GM21737 (cell line): ENCODE measurements around the gene STMN3.

ENCODE experiments used
- ATAC-seq: cut with Tn5 transposase; IDR thresholded peaks from one replicate; pipeline ENCODE4 v1.9.1; 2021; ENCODE audit warnings: mild to moderate bottlenecking, moderate library complexity; ENCODE audit not compliant: unreplicated experiment

Gene STMN3

DNA sequence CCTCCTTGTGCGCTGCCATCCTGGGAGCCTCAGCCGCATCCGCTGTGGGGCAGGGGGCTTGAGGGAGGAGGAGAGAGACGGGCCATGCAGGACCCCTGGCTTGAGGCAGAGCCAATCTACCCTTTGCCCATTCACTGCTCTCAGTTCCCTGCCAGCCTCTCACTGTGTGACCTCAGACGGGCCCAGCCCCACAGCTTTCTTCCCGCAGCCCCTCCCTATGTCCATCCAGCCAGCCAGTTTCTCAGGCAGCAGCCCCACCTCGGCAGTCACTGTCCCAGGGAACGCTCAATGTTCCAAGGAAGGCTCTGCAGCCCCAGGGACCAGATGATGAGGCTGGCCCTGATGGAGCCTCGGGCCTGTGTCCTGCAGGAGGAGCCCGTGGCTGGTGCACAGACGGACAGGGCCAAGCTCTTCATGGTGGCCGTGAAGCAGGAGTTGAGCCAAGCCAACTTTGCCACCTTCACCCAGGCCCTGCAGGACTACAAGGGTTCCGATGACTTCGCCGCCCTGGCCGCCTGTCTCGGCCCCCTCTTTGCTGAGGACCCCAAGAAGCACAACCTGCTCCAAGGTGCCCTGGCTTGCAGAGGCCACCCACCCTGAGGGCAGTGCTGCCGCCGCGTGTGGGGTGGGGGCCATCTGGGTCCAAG, 39.3 kb upstream of the STMN3 start:
- no peak for ATAC-seq

DNA sequence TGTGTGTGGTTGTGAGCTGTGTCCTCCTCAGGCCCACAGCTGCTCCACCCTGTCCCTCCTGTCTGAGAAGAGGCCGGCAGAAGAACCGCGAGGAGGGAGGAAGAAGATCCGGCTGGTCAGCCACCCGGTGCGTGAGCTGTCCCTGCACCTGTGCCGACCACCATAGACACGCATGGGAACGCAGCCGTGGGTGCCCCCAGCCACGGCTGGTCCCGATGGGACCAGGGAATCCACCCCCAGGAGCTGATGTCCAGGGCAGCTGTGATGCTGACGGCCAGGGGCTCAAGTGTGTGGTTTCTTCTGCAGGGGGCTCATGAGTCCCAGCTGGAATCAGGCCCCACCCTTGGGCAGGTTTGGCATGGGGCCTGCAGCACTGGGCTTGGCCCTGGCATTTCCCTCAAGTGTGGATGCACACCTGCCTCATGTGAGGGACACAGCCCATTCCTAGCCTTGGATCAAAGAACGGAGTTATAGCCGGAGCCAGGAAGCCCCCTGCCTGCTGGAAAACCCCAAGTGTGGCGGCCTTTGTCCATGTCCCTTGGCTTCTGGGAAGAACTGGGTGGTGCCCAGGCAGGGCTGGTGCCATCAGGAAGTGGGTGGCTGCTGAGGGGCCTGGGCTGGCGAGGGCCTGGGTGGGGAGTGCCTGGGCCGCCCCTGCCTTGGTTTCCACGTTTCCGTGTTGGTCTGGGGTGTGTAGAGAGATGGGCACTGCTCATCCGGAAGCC, 38.6 kb upstream of the STMN3 start:
- no peak for ATAC-seq

DNA sequence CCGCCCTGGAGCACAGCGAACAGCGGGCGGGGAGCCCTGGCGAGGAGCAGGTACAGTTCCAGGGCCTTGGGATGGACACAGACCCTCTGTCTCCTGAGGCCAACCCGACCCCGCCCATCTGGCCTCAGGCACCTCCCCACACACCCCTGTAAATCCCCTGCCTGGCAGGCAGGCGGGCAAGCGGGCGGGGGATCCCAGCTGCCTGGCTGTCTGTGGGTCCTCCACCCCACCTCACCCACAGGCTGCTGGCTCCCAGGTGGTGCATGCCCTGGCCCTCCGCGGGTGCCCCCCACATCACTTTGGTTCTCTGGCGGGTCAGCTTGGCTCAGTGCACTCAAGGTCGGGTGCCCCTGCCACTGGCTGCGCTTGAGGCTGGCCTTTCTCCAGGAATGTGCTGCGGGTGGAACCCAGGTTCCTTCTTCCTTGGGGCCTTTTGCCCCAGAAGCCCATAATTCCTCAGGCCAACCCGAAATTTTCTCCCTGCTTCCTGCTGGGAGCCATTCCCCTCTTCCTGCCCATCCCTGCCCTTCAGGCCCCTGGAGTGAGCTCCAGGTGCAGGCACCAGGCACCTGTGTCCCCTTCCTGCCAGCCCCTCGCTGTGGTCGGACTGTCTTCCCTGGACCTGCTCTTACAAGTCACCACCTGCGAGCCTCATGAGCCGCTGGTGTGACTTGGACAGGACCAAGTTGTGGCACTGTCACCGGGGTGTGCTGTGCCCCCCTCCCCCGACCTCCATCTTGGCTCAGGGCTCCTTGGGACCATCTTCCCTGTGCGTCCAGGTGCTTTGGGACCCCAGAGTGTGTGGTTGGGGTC, 37.9 kb upstream of the STMN3 start:
- ATAC-seq: no peak

DNA sequence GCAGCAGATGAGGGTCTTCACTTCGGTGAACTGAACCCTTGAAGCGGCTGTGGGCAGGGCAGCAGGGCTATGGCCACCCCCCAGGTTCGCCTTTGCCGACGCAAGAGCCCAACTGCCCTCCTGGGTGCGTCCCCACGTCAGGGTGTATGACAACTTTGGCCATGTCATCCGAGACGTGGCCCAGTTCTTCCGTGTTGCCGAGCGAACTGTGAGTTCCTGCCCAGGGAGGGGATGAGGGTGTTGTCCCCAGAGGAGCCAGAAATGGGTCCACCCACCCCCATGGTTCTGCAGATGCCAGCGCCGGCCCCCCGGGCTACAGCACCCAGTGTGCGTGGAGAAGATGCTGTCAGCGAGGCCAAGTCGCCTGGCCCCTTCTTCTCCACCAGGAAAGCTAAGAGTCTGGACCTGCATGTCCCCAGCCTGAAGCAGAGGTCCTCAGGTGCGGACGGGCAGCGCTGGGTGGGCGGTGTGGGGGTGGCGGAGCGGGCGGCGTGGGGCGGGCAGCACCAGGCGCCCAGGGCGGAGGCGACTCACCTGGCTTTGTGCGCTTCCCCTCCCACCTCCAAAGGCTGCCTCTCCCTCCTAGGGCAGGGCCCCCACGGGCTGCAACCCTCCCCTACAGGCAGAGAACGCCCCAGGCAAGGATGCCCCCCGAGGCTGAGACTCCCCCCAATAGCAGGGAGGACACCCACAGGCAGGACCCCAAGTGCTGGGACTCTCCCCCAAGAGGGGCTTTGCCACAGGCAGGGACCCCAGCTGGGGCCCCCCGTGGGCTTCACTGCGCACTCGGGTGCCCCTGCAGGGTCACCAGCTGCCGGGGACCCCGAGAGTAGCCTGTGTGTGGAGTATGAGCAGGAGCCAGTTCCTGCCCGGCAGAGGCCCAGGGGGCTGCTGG, 37.0 kb upstream of the STMN3 start:
- ATAC-seq: no peak

DNA sequence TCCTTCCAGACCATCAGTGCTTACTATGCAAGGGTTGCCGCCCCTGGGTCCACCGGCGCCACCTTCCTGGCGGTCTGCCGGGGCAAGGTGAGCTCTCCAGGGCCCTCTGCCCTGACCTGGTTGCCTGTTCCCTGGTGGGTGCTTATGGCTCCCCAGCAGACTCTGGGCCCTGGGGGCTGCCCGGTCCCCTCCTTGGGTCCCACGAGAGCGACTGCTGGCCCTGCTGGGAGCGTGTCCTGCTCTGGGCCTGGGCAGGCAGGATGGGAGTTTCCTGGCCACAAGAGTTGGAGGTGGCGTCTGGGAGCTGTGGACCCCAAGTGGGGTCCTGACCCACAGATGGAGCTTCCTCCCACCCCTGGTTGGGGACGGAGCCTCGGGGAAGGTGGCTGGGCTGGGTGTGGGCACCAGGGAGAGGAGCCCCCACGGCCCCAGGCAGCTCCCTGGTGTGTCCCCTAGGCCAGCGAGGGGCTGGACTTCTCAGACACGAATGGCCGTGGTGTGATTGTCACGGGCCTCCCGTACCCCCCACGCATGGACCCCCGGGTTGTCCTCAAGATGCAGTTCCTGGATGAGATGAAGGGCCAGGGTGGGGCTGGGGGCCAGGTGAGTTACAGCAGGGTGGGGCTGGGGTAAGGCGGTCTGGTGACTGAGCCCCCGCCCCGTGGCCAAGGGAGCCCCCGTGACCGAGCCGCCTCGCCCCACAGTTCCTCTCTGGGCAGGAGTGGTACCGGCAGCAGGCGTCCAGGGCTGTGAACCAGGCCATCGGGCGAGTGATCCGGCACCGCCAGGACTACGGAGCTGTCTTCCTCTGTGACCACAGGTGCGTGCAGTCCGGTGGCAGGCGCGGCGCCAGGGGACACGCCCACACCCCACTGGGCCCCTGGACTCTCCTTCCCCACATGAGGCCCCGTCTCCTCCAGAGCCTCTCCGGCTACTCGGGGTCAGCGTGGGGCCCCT, 36.1 kb upstream of the STMN3 start:
- ATAC-seq: no peak

DNA sequence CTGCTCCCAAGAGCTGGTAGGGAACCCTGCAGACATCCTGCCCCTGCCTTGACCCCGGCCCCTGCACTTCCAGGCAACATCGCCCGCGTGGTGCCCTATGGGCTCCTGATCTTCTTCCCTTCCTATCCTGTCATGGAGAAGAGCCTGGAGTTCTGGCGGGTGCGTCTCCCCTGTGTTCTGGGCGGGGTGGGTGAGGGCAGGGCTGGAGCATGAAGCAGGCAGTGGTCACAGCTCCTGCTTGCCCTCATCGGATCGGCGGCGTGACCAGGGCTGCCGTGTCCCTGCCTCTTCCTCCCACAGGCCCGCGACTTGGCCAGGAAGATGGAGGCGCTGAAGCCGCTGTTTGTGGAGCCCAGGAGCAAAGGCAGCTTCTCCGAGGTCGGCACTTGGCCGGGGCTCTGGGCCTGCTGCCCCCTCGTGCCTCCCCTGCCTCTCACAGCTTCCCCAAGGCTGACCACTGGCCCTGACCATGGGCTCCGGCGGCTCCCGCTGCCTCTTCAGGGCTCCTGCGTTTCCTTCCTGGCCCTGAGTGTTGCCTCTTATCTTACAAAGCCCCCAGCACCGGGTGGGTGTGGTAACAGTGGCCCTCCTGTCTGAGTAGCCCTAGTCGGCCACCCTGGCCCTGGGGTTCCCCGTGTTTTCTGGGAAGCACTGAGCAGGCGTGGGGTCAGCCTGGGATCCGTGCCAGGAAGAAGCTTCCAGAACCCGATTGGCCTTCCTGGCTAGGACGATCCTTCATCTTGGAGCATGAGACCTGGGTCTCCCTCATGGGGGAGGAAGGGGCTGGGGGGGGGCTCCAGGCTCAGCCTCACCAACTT, 35.2 kb upstream of the STMN3 start:
- ATAC-seq: no peak

DNA sequence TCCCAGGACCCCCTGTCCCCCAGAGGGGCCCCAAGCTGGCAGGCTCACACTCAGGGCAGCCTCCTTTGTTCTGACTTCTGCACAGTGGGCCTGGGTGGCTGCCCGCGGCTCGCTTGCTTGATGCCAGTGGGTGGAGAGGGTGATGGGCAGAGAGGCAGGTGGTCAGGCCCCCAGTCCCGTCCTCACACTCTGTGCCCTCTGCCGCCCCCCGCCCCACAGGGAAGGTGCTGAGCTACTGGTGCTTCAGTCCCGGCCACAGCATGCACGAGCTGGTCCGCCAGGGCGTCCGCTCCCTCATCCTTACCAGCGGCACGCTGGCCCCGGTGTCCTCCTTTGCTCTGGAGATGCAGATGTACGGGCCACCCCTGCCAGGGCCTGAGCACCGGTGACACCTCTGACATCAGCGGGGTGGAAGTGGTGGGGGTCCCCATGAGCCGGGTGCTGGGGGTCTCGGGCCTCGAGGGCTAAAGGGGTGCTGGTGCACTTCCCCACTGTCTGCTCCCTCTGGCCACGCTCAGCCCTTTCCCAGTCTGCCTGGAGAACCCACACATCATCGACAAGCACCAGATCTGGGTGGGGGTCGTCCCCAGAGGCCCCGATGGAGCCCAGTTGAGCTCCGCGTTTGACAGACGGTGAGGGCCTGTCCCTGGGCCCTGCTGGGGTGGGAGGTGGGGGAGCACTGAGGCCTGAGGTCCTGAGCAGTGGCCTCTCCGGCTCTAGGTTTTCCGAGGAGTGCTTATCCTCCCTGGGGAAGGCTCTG, 34.4 kb upstream of the STMN3 start:
- no peak for ATAC-seq

DNA sequence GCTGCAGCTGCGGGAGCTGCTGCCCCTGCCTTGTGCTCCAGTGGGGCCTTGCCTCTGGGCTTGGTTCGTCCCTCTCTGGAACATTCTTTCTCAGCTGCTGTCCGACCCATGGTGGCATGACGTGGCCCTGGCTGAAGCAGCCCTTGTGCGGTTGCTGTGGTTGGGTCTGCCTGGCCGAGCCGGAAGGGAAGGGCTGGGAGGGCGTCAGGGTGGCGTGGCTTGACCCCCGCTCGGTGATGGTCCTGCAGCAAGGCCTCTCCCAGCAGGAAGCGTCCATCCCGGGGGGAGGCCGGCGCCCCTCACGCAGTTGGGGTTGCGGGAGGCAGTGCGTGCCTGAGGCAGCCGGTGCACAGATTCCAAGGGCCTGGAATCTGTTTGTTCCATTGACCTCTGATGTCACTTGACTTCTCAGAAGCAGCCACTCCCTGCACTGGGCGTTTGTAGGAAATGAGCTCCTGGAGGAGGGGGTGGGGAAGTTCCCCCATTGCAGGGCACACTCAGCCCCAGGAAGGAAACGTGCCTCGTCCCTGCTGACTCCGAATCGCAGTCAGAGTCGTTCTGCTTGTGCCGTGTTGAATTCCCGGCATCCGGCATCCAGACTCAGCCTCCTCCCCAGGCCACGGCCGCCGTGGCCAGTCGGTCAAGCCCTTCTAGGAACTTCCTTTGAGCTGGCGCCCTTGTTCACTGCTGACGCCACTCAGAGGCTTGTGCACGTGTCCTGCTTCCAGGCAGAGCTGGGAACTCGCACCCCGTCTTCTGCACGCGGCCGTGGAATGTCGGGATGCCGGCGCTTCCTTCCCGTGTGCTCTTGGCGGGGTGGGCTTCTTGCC, 33.5 kb upstream of the STMN3 start:
- no peak for ATAC-seq

DNA sequence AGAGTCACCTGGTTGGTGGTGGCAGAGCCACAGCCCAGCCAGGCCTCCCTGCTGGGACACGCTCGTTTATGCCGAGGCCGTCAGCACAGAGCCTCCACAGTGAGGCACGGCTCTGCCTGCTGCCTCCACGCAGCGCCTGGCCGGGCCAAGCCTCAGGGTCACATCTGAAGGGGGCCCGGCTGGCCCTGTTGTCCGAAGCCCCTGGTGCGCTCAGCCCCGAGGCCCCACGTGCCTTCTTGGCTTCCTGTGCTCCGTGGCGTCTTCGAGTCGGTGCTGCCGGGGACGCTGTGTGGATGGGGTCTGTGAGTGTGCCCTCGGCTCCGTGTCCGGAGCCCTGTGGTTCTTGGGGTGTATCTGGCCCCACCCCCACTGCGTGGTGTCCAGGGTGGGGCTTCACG, 32.9 kb upstream of the STMN3 start:
- no peak for ATAC-seq

DNA sequence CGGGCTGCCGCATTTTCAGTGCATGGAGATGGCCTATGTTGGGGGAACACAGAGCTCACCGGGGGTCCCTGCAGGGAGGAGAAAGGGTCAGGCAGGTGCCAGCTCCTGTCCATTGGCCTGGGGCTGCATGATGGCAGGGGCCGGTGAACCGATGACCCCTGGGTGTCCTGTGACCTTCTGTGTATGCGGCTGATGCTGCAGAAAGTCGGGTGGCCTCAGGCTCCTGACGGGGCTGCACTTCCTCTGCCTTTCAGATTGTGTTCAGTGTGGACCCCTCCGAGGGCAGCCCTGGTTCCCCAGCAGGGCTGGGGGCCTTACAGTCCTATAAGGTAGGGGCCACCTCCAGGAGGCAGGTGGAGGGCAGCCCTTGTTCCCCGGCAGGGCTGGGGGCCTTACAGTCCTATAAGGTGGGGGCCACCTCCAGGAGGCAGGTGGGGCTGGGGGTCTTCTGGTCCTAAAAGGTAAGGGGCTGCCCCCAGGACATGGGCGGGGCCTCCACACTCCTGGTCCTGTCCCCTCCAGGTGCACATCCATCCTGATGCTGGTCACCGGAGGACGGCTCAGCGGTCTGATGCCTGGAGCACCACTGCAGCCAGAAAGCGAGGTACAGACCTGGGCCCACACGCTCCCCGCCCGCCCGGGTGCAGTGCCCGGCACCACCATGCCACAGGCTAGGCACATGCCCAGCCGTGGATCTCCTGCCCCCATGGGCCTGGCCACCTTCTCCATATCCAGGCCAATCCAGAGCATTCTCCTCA, 32.2 kb upstream of the STMN3 start:
- no peak for ATAC-seq

DNA sequence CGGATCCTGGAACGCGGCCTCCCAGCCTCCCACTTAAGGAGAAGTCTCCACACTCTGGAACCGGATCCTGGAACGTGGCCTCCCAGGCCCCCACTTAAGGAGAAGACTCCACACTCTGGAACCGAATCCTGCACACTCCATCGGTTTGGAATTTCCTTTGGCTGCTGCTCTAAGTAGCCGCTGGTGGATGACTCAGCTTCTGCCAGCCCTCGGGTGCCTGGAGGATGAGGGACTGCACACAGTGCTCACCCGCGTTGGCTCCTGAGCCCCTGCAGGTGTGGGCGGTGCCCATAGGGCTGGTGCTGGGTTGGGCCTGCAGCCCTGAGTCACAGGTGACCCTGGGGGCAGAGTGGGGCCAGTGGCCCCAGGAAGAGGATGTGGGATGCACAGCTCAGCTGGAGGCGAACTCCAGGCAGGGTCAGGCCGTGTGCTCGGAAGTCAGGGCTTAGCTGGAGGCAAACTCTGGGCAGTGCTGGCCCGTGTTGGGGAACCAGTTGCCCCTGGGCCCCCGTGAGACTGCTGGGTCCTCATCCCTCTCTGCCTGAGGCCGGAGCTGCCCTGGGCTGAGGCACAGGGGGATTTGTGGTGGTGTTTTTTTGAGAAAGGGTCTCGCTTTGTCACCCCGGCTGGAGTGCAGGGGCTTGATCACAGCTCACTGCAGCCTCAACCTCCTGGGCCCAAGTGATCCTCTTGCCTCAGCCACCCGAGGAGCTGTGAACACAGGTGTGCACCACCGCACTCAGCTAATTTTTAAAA, 29.3 kb upstream of the STMN3 start:
- no peak for ATAC-seq

DNA sequence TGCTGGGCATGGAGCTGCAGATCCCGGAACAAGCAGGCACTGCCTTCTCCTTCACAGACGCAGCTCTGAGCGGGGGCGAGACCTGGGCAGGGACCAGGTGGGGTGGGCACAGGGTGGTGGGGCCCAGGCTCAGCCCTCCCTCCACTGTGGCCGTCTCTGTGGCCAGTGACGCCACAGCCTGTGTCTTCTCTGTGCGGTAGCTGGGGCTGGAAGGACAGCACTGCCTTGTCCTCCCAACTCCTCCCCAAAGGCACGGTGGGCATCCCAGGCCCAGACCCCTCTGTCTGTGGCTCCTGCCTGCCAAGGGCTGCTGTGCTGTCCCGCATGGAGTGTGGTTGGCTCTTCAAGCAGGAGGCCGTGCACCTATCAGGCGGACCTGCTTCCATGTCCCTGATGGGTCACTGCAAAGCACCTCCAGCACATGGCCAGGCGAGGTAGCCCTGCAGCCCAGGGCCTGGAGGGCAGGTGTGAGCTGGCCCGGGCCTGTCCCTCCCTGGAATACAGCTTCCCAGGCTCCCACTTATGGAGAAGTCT, 28.5 kb upstream of the STMN3 start:
- no peak for ATAC-seq

DNA sequence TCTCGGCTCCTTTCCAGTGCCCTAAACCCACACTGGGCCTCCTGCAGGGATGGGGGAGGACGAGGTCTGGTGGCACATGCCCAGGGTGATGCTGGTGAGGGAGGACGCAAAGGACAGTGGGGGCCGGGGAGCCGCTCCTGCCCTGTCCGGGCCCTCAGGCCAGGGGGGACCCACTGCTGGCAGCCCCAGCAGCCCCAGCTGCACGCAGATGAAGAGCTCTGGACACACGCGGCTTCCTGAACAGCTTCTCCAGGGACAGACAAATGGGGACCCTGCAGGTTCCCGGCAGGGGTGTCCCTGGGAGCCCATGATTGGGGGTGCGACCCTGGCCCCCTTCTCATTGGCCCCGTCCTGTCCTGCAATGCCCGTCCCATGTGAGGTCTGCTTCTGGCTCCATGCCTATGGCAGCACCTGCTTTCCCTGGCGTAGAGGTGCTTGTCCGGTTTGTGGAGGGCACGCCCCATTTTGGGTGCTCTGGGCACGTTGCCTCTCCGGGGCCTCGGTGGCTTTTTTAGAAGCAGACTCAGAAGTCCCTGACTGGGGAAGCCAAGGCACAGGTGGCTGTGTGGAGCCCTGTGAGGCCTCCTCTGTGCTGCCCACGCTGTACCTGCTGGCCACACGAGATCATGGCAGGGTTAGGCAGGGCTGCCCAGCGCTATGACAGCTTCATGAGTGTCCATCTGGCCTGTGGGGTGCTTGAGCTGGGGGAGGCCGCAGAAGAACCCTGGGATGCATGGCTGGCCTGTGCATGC, 27.8 kb upstream of the STMN3 start:
- no peak for ATAC-seq

DNA sequence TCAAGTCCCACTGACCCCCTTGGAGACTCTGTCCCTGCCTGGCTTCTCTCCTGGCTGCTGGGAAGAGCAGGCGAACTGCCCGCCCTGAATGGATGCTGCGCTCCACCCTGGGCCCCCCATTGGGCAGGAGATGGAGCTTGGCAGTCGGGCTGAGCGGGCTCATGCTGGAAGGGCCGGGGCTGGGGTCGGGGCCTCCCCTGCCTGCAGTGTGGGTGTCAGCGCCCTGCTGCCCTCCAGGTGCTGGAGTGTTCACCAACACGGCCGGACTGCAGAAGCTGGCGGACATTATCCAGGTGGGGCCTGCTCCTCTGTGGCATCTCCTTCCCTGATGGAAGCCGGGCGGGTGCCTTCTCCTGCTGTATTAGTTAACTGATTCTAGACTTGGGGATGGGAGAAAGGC, 27.2 kb upstream of the STMN3 start:
- no peak for ATAC-seq

DNA sequence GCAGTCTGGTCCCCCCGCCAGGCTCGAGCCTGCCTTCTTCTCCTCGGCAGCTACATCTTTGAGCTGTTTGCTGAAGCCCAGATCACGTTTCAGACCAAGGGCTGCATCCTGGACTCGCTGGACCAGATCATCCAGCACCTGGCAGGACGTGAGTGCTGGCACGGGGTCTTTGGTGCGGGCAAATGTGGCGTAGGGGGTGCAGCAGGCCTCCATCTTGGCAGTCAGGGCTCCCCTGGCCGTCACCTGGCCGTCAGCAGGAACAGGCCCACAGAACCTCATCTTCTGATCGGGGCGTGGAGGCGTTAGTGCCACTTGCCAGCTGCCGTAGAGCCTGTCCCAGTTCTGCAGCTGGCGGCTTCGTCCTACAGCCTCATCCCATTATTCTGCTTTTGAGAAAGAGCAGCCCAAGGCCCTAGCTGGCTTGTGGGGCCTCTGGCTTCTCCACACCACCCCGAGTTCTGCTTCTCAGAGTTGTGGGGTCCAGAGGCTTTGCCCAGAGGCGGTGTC, 26.6 kb upstream of the STMN3 start:
- no peak for ATAC-seq
